ENCODE results near the gene TTC33.
"Not testable (repeated sequence)": the region's sequence is repeated elsewhere in the genome, so short reads cannot be mapped to it uniquely, and the experiment has no call there.

The TTC33 gene

GRCh38 chr5:40755407-40756365 is at the start of gene TTC33:
TSS of gene TTC33 (minus strand) at chr5:40755961. CDS start at chr5:40747018, 8,943 bp downstream.
- DNase-seq: peak; percentile 97

- no peak for DNase-seq
Observed at GRCh38 chr5:40801771-40802562, 46.2 kb upstream of the TTC33 start.

GRCh38 chr5:40799258-40799657 is 43.5 kb upstream of the TTC33 start:
- no peak for DNase-seq

- no peak for DNase-seq
Observed at GRCh38 chr5:40798801-40799210, 43.0 kb upstream of the TTC33 start.

- peak; percentile 90 for DNase-seq
Observed at GRCh38 chr5:40798012-40798800, 42.4 kb upstream of the TTC33 start, which contains the start of gene PRKAA1. TSS of gene PRKAA1 (minus strand) at chr5:40798374. CDS start at chr5:40798189, 185 bp downstream.

- DNase-seq: peak; percentile 63
Observed at GRCh38 chr5:40797273-40798011, 41.7 kb upstream of the TTC33 start.

- DNase-seq: no peak
Observed at GRCh38 chr5:40796487-40796889, 40.7 kb upstream of the TTC33 start.

GRCh38 chr5:40794877-40795276 is 39.1 kb upstream of the TTC33 start:
- DNase-seq: not testable (repeated sequence)

GRCh38 chr5:40794340-40794739 is 38.6 kb upstream of the TTC33 start:
- not testable (repeated sequence) for DNase-seq

GRCh38 chr5:40792691-40793090 is 36.9 kb upstream of the TTC33 start:
- DNase-seq: not testable (repeated sequence)

GRCh38 chr5:40791715-40792139 is 36.0 kb upstream of the TTC33 start:
- DNase-seq: no peak

- no peak for DNase-seq
Observed at GRCh38 chr5:40790947-40791593, 35.3 kb upstream of the TTC33 start.

GRCh38 chr5:40788941-40789340 is 33.2 kb upstream of the TTC33 start:
- DNase-seq: not testable (repeated sequence)

GRCh38 chr5:40787986-40788385 is 32.2 kb upstream of the TTC33 start:
- DNase-seq: no peak

- not testable (repeated sequence) for DNase-seq
Observed at GRCh38 chr5:40786664-40787063, 30.9 kb upstream of the TTC33 start.

- DNase-seq: no peak
Observed at GRCh38 chr5:40784916-40785315, 29.2 kb upstream of the TTC33 start.

- no peak for DNase-seq
Observed at GRCh38 chr5:40784027-40784653, 28.4 kb upstream of the TTC33 start.

GRCh38 chr5:40781843-40782409 is 26.2 kb upstream of the TTC33 start:
- peak; percentile 54 for DNase-seq

GRCh38 chr5:40780858-40781257 is 25.1 kb upstream of the TTC33 start:
- no peak for DNase-seq

GRCh38 chr5:40780199-40780598 is 24.4 kb upstream of the TTC33 start:
- DNase-seq: no peak

All from NCI-H446 treated with DMSO at 0.1 percent for 48 hours (cell line).